Lower leg skin (tissue), 3 donors: ENCODE measurements around the gene DISP3.

Source experiments
- CTCF ChIP-seq, 3 donors: fragments of 450-650 bp; IDR thresholded peaks; one replicate each; pipeline ENCODE4 v1.5.1; 2016; ENCODE audit warnings: antibody characterized with exemption in 3 of 3, mild to moderate bottlenecking in 3 of 3, moderate library complexity in 2 of 3
- POLR2A ChIP-seq, 2 donors: fragments of 450-650 bp; IDR thresholded peaks; one replicate each; pipeline ENCODE4 v1.6.1; 2016 to 2017; ENCODE audit warnings: antibody characterized with exemption in 2 of 2, mild to moderate bottlenecking in 1 of 2, moderate library complexity in 1 of 2

GRCh38 chr1:11461531-11462137 is 17.3 kb upstream of the DISP3 start:
- TF ChIP-seq CTCF (IDR thresholded peaks at IDR 0.05) (no peak), POLR2A (IDR thresholded peaks at IDR 0.05) (no peak)
